HepG2 (cell line): ENCODE results near the gene RNF208. TPM values are rescaled to one million over a fixed set of nuclear protein-coding genes. Genes with fewer than 3 reads are reported as not detected.

ENCODE experiments used
- CBFB ChIP-seq: sonication (generic); formaldehyde crosslinking; IDR thresholded peaks from 2 replicates; pipeline ENCODE4 v1.4.0; 2020; ENCODE audit warnings: missing genetic modification reagents
- CBX5 ChIP-seq: sonication (generic); formaldehyde crosslinking; IDR thresholded peaks from 2 replicates; pipeline ENCODE4 v1.4.0; 2020; ENCODE audit warnings: missing genetic modification reagents, borderline replicate concordance
- ELF4 ChIP-seq: sonication (generic); formaldehyde crosslinking; IDR thresholded peaks from 2 replicates; pipeline ENCODE4 v1.5.0; 2020; ENCODE audit warnings: missing genetic modification reagents, mild to moderate bottlenecking, moderate library complexity, borderline replicate concordance
- HOXD1 ChIP-seq: sonication (generic); formaldehyde crosslinking; IDR thresholded peaks from 2 replicates; pipeline ENCODE4 v1.5.0; 2020; ENCODE audit warnings: missing genetic modification reagents
- KDM3A ChIP-seq: IDR thresholded peaks from 2 replicates; pipeline ENCODE4 v1.6.1; 2018; ENCODE audit warnings: low read depth, missing compliant biosample characterization
- KLF13 ChIP-seq: sonication (generic); formaldehyde crosslinking; IDR thresholded peaks from 2 replicates; pipeline ENCODE4 v1.4.0; 2020; ENCODE audit warnings: mild to moderate bottlenecking, missing genetic modification reagents
- KLF9 ChIP-seq: IDR thresholded peaks from 2 replicates; pipeline ENCODE4 v1.6.1; 2016; ENCODE audit warnings: low read depth
- MLX ChIP-seq: IDR thresholded peaks from 2 replicates; pipeline ENCODE4 v1.6.1; 2016
- PBX2 ChIP-seq: IDR thresholded peaks from 2 replicates; pipeline ENCODE4 v1.6.1; 2016; ENCODE audit warnings: control low read depth
- RFX1 ChIP-seq: fragments of 450-650 bp; IDR thresholded peaks from 2 replicates; pipeline ENCODE4 v1.6.1; 2017
- TBX3 ChIP-seq: fragments of 450-650 bp; IDR thresholded peaks from 2 replicates; pipeline ENCODE4 v1.6.1; 2017; ENCODE audit warnings: antibody characterized with exemption, mild to moderate bottlenecking, inconsistent platforms, borderline replicate concordance
- ZBTB21 ChIP-seq: sonication (generic); formaldehyde crosslinking; IDR thresholded peaks from 2 replicates; pipeline ENCODE4 v1.4.0; 2020; ENCODE audit warnings: missing genetic modification reagents
- ZBTB25 ChIP-seq: IDR thresholded peaks from 2 replicates; pipeline ENCODE4 v1.6.1; 2018; ENCODE audit warnings: missing genetic modification reagents
- ZBTB38 ChIP-seq: sonication (generic); formaldehyde crosslinking; IDR thresholded peaks from 2 replicates; pipeline ENCODE4 v1.5.1; 2020; ENCODE audit warnings: mild to moderate bottlenecking, missing genetic modification reagents
- ZFP36L1 ChIP-seq: sonication (generic); formaldehyde crosslinking; IDR thresholded peaks from 2 replicates; pipeline ENCODE4 v1.8.0; 2022; ENCODE audit warnings: mild to moderate bottlenecking, missing genetic modification reagents, moderate library complexity
- ZNF136 ChIP-seq: sonication (generic); formaldehyde crosslinking; IDR thresholded peaks from 2 replicates; pipeline ENCODE4 v1.8.1; 2022; ENCODE audit warnings: low read depth, mild to moderate bottlenecking, moderate library complexity, missing genetic modification reagents
- ZNF17 ChIP-seq: sonication (generic); formaldehyde crosslinking; IDR thresholded peaks from 2 replicates; pipeline ENCODE4 v1.5.0; 2020; ENCODE audit warnings: mild to moderate bottlenecking, missing genetic modification reagents
- ZNF292 ChIP-seq: sonication (generic); formaldehyde crosslinking; IDR thresholded peaks from 2 replicates; pipeline ENCODE4 v1.8.1; 2022; ENCODE audit warnings: mild to moderate bottlenecking, low read depth, missing genetic modification reagents, borderline replicate concordance
- ZNF354B ChIP-seq: sonication (generic); formaldehyde crosslinking; IDR thresholded peaks from 2 replicates; pipeline ENCODE4 v1.8.0; 2022; ENCODE audit warnings: mild to moderate bottlenecking, missing genetic modification reagents
- ZNF501 ChIP-seq: sonication (generic); formaldehyde crosslinking; IDR thresholded peaks from 2 replicates; pipeline ENCODE4 v1.5.1; 2020; ENCODE audit warnings: mild to moderate bottlenecking, moderate library complexity, missing genetic modification reagents
- ZNF607 ChIP-seq: sonication (generic); formaldehyde crosslinking; IDR thresholded peaks from 2 replicates; pipeline ENCODE4 v1.5.1; 2020; ENCODE audit warnings: missing genetic modification reagents, mild to moderate bottlenecking, borderline replicate concordance
- ZNF678 ChIP-seq: sonication (generic); formaldehyde crosslinking; IDR thresholded peaks from 2 replicates; pipeline ENCODE4 v1.4.0; 2020; ENCODE audit warnings: mild to moderate bottlenecking, missing genetic modification reagents
- ZNF710 ChIP-seq: sonication (generic); formaldehyde crosslinking; IDR thresholded peaks from 2 replicates; pipeline ENCODE4 v1.5.0; 2020; ENCODE audit warnings: mild to moderate bottlenecking, missing genetic modification reagents, borderline replicate concordance
- ZNF781 ChIP-seq: sonication (generic); formaldehyde crosslinking; IDR thresholded peaks from 2 replicates; pipeline ENCODE4 v1.5.1; 2020; ENCODE audit warnings: borderline replicate concordance, mild to moderate bottlenecking, missing genetic modification reagents; ENCODE audit errors: not compliant biosample characterization
- ZNF83 ChIP-seq: sonication (generic); formaldehyde crosslinking; IDR thresholded peaks from 2 replicates; pipeline ENCODE4 v1.4.0; 2020; ENCODE audit warnings: missing genetic modification reagents, mild to moderate bottlenecking, borderline replicate concordance
- polyA plus RNA-seq, 8 experiments: library from polyadenylated mRNA; depleted of rRNA in 3 of 8; stranded (reverse) in 7 of 8; unstranded in 1 of 8; fragments of >200 nt; fragmentation: Illumina TruSeq in 4 of 8; extraction: Trizol in 4 of 8; gene quantifications; 2 replicates each; pipeline versions ENCODE4 v1.2.1 to v1.2.3, GENCODE V29; 2011 to 2016; ENCODE audit warnings: low read depth in 4 of 8, missing spikeins in 1 of 8, mixed read lengths in 1 of 8; ENCODE audit not compliant: insufficient read depth in 1 of 8
- total RNA-seq, 5 experiments: library from RNA; depleted of rRNA; stranded (reverse); fragments of >200 nt; fragmentation: Illumina TruSeq; extraction: Trizol; gene quantifications; 2 replicates each; pipeline ENCODE4 v1.2.3, GENCODE V29; 2016; ENCODE audit warnings: low read depth in 1 of 5

Gene RNF208
- total and polyA plus RNA-seq, 2 of the 13 experiments (the other 11 are each of a cell fraction or from before 2014, with no cell fraction given): 1.6 to 2.1 TPM

- no peak for TF ChIP-seq TBX3
- TF ChIP-seq ZNF501 (CRISPR knock-in tag): peak; percentile 40; the same call in 1 of the 2 replicates
- TF ChIP-seq MLX (CRISPR knock-in tag): no peak
- no peak for TF ChIP-seq ZBTB21 (CRISPR knock-in tag)
- no peak for TF ChIP-seq ZFP36L1 (CRISPR knock-in tag)
- no peak for TF ChIP-seq ZNF781 (CRISPR knock-in tag)
- TF ChIP-seq ZNF607 (CRISPR knock-in tag): no peak
- TF ChIP-seq ZBTB25: no peak
- TF ChIP-seq ZNF354B (CRISPR knock-in tag): no peak
- TF ChIP-seq ZNF17 (CRISPR knock-in tag): no peak
- TF ChIP-seq PBX2 (CRISPR knock-in tag): no peak
- TF ChIP-seq KLF13 (CRISPR knock-in tag): no peak
- no peak for TF ChIP-seq ELF4
- no peak for TF ChIP-seq RFX1
- TF ChIP-seq KDM3A (CRISPR knock-in tag): no peak
- 0 out of 2 replicates have a peak, but pooled peaks have one; percentile 24 for TF ChIP-seq ZNF292 (CRISPR knock-in tag)
- no peak for TF ChIP-seq HOXD1 (CRISPR knock-in tag)
- TF ChIP-seq ZBTB38 (CRISPR knock-in tag): no peak
- no peak for TF ChIP-seq ZNF83
- TF ChIP-seq KLF9 (CRISPR knock-in tag): no peak
- TF ChIP-seq ZNF136 (CRISPR knock-in tag): no peak
- TF ChIP-seq CBFB: no peak
- 0 out of 2 replicates have a peak, but pooled peaks have one; percentile 19 for TF ChIP-seq ZNF710
- TF ChIP-seq ZNF678 (CRISPR knock-in tag): no peak
- no peak for TF ChIP-seq CBX5
Measured at GRCh38 chr9:137198051-137198901, 23.8 kb downstream of the RNF208 start (continued).
